Transverse colon (tissue), 4 donors: ENCODE results near the gene SLC29A3.

ENCODE experiments used
- EP300 ChIP-seq: sonication (generic); formaldehyde crosslinking; IDR thresholded peaks from one replicate; pipeline ENCODE4 v1.6.1; 2017; ENCODE audit warnings: antibody characterized with exemption, low read depth
- POLR2A ChIP-seq: fragments of 450-650 bp; IDR thresholded peaks from one replicate; pipeline ENCODE4 v1.6.1; 2016; ENCODE audit warnings: antibody characterized with exemption, mild to moderate bottlenecking, moderate library complexity
- POLR2AphosphoS5 ChIP-seq, 3 donors: sonication (generic); formaldehyde crosslinking; IDR thresholded peaks; one replicate each; pipeline ENCODE4 v1.6.1; 2016; ENCODE audit warnings: antibody characterized with exemption in 3 of 3
- TF ChIP-seq, protein P1 (sequence below), 5 experiments: fragments of 200-600 bp in 3 of 5; fragments of 450-650 bp in 2 of 5; sonication (generic) in 3 of 5; IDR thresholded peaks; 1 replicate in 2 of 5; 2 replicates in 3 of 5; pipeline ENCODE4 v1.5.1; 2016 to 2017; ENCODE audit warnings: antibody characterized with exemption in 5 of 5, inconsistent platforms in 3 of 5, mild to moderate bottlenecking in 2 of 5, moderate library complexity in 1 of 5

DNA sequence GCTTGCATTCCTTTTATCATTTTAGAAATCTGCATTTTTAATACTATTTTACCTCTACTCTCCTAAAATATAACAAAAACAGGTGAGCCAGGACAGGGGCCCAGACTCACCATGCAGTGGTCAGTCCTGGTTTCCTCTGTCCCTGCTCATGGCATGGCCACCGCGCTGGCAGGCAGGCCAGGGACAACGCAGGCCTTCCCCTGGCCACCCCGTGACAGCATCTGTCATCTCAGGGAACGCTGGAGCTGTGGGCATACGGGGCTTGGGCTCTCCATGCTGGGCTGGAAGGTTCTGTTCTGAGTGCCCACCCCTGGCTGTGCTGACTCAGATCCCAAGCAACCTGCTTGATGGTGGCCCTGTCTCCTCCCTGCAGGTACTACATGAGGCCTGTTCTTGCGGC lies 42.5 kb downstream of the SLC29A3 start:
- no peak for TF ChIP-seq POLR2AphosphoS5 (IDR thresholded peaks at IDR 0.05)
- TF ChIP-seq, protein P1, sequence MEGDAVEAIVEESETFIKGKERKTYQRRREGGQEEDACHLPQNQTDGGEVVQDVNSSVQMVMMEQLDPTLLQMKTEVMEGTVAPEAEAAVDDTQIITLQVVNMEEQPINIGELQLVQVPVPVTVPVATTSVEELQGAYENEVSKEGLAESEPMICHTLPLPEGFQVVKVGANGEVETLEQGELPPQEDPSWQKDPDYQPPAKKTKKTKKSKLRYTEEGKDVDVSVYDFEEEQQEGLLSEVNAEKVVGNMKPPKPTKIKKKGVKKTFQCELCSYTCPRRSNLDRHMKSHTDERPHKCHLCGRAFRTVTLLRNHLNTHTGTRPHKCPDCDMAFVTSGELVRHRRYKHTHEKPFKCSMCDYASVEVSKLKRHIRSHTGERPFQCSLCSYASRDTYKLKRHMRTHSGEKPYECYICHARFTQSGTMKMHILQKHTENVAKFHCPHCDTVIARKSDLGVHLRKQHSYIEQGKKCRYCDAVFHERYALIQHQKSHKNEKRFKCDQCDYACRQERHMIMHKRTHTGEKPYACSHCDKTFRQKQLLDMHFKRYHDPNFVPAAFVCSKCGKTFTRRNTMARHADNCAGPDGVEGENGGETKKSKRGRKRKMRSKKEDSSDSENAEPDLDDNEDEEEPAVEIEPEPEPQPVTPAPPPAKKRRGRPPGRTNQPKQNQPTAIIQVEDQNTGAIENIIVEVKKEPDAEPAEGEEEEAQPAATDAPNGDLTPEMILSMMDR (IDR thresholded peaks at IDR 0.05), result no peak
- TF ChIP-seq POLR2A, result no peak
- no peak for TF ChIP-seq EP300
